Neural cell (in vitro differentiated cells): ENCODE results near the gene DCLK1.

Experiments
- EZH2 ChIP-seq: fragments of 200-600, 300-800 bp; shearing (Covaris generic), sonication (generic); IDR thresholded peaks from 2 replicates; pipeline ENCODE4 v1.6.1; 2014; ENCODE audit warnings: antibody characterized with exemption, low read length, borderline replicate concordance, mild to moderate bottlenecking; ENCODE audit not compliant: insufficient read depth, poor library complexity, severe bottlenecking
- POLR2AphosphoS5 ChIP-seq: IDR thresholded peaks from 2 replicates; pipeline ENCODE4 v1.6.1; 2012
- RAD21 ChIP-seq: fragments of 450-650 bp; conservative IDR thresholded peaks from 2 replicates; pipeline ENCODE4 v1.6.1; 2014; ENCODE audit warnings: antibody characterized with exemption, mild to moderate bottlenecking, moderate library complexity
- REST ChIP-seq: IDR thresholded peaks from 2 replicates; pipeline ENCODE4 v1.6.1; 2012; ENCODE audit warnings: borderline replicate concordance
- SMC3 ChIP-seq: fragments of 450-650 bp; conservative IDR thresholded peaks from 2 replicates; pipeline ENCODE4 v1.6.1; 2014; ENCODE audit warnings: antibody characterized with exemption, mild to moderate bottlenecking, moderate library complexity; ENCODE audit not compliant: poor library complexity
- TF ChIP-seq, protein P1 (sequence below): fragments of 450-650 bp; IDR thresholded peaks from 2 replicates; pipeline ENCODE4 v1.5.1; 2014; ENCODE audit warnings: antibody characterized with exemption, mild to moderate bottlenecking, moderate library complexity; ENCODE audit not compliant: poor library complexity, severe bottlenecking

DNA sequence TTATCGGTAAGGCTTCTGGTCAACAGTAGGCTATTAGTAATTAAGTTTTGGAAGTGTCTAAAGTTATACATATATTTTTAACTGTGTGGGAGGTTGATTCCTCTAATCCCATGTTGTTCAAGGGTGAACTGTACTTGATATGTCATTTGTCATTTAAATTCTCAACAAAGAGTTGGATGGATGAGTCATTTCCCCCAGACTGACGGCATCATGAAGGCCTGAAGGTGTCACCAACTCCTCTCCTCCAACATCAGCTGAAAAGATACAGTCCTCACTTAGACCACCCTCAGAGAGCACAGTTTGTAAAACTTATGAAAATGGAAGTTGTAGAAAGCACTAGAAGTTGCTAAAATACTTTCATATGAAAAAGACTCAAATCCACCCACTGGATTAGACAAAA, 48.8 kb downstream of the DCLK1 start:
- TF ChIP-seq REST (no peak), POLR2AphosphoS5 (no peak), EZH2 (no peak), RAD21 (no peak), SMC3 (no peak)
- TF ChIP-seq, protein P1, sequence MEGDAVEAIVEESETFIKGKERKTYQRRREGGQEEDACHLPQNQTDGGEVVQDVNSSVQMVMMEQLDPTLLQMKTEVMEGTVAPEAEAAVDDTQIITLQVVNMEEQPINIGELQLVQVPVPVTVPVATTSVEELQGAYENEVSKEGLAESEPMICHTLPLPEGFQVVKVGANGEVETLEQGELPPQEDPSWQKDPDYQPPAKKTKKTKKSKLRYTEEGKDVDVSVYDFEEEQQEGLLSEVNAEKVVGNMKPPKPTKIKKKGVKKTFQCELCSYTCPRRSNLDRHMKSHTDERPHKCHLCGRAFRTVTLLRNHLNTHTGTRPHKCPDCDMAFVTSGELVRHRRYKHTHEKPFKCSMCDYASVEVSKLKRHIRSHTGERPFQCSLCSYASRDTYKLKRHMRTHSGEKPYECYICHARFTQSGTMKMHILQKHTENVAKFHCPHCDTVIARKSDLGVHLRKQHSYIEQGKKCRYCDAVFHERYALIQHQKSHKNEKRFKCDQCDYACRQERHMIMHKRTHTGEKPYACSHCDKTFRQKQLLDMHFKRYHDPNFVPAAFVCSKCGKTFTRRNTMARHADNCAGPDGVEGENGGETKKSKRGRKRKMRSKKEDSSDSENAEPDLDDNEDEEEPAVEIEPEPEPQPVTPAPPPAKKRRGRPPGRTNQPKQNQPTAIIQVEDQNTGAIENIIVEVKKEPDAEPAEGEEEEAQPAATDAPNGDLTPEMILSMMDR = no peak
